ENCODE results near the gene PDE10A.

The PDE10A gene

GRCh38 chr6:165602291-165602690 is 60.8 kb downstream of the PDE10A start:
- Histone ChIP-seq H3K27me3 (no peaks in the 10 kb centered on the region), H3K4me1 (no peaks in the 10 kb centered on the region), H3K27ac (no peak overlapping the region), H3K36me3 (no peaks in the 10 kb centered on the region), H3K4me3 (no peak overlapping the region), H3K9me3 (no peaks in the 10 kb centered on the region)
- intact Hi-C loops (cut with DNase I; ENCODE audit: low total_unique reads): no loop called here
- DNase-seq: no peak
- TF ChIP-seq CTCF (IDR thresholded peaks at IDR 0.05): no peak

GRCh38 chr6:165600606-165601005 is 62.4 kb downstream of the PDE10A start:
- intact Hi-C loops (cut with DNase I; ENCODE audit: low total_unique reads): no loop called here
- H3K27ac ChIP-seq: no peak overlapping the region
- no peak for TF ChIP-seq CTCF (IDR thresholded peaks at IDR 0.05)
- H3K4me3 ChIP-seq: no peak overlapping the region
- H3K4me1 ChIP-seq: no peaks in the 10 kb centered on the region
- no peaks in the 10 kb centered on the region for H3K36me3 ChIP-seq
- H3K27me3 ChIP-seq: no peaks in the 10 kb centered on the region
- no peak for DNase-seq
- H3K9me3 ChIP-seq: no peaks in the 10 kb centered on the region

- Histone ChIP-seq H3K4me1 (no peaks in the 10 kb centered on the region), H3K9me3 (no peaks in the 10 kb centered on the region), H3K27me3 (no peaks in the 10 kb centered on the region), H3K4me3 (no peak overlapping the region), H3K36me3 (no peaks in the 10 kb centered on the region), H3K27ac (no peak overlapping the region)
- intact Hi-C loops (cut with DNase I; ENCODE audit: low total_unique reads): no loop called here
- TF ChIP-seq CTCF (IDR thresholded peaks at IDR 0.05): no peak
- no peak for DNase-seq
These were observed 63.2 kb downstream of the PDE10A start for GRCh38 chr6:165599596-165600487.

- Histone ChIP-seq H3K4me3 (no peak overlapping the region), H3K27me3 (no peaks in the 10 kb centered on the region), H3K9me3 (no peaks in the 10 kb centered on the region), H3K4me1 (no peaks in the 10 kb centered on the region), H3K36me3 (no peaks in the 10 kb centered on the region), H3K27ac (no peak overlapping the region)
- no peak for TF ChIP-seq CTCF (IDR thresholded peaks at IDR 0.05)
- intact Hi-C loops (cut with DNase I; ENCODE audit: low total_unique reads): no loop called here
- no peak for DNase-seq
These were observed 63.9 kb downstream of the PDE10A start for GRCh38 chr6:165599121-165599520.

- no peaks in the 10 kb centered on the region for H3K9me3 ChIP-seq
- no peak for DNase-seq
- intact Hi-C loops (cut with DNase I; ENCODE audit: low total_unique reads): no loop called here
- no peak for TF ChIP-seq CTCF (IDR thresholded peaks at IDR 0.05)
- H3K27me3 ChIP-seq: no peaks in the 10 kb centered on the region
- no peaks in the 10 kb centered on the region for H3K36me3 ChIP-seq
- no peak overlapping the region for H3K27ac ChIP-seq
- no peak overlapping the region for H3K4me3 ChIP-seq
- H3K4me1 ChIP-seq: no peaks in the 10 kb centered on the region
These were observed 65.2 kb downstream of the PDE10A start for GRCh38 chr6:165597821-165598220.

All from tibial artery (tissue), 4 donors.